ENCODE results near the gene NFIA.

GRCh38 chr1:61337441-61337951 is 255.1 kb downstream of the NFIA start:
- TF ChIP-seq EP300 (IDR thresholded peaks at IDR 0.05) (no peak), CTCF (IDR thresholded peaks at IDR 0.05) (peak in 1 of 6 experiments; percentile 2)

All from upper lobe of left lung (tissue), 4 donors.